Tracheal epithelial cell (primary cell): ENCODE results near the gene KYNU. TPM values are rescaled to one million over a fixed set of nuclear protein-coding genes. Genes with fewer than 3 reads are reported as not detected.

Experiments used
- total RNA-seq: library from RNA; depleted of rRNA; stranded (reverse); fragments of >200 nt; gene quantifications from 2 replicates; pipeline ENCODE4 v1.2.1, GENCODE V29; 2014

KYNU gene
- total RNA-seq = 41.1 and 77.8 TPM in 2 replicates

GRCh38 chr2:142877216-142877838, at the start of gene KYNU:
TSS of gene KYNU (plus strand) at chr2:142877664. CDS start at chr2:142885368, 7,704 bp downstream.

